OCI-LY1 (cell line): ENCODE results near the gene SNX8.

ENCODE experiments used
- H2AFZ ChIP-seq: fragments of 200-600 bp; sonication (generic), shearing (Covaris generic); 2 replicates; pipeline ENCODE4 v1.6.0; 2014; ENCODE audit warnings: antibody characterized with exemption, mild to moderate bottlenecking, low read length
- H3F3A ChIP-seq: fragments of 200-600 bp; sonication (generic), shearing (Covaris generic); 2 replicates; pipeline ENCODE4 v1.6.0; 2014; ENCODE audit warnings: mild to moderate bottlenecking, antibody characterized with exemption, low read length, moderate library complexity; ENCODE audit not compliant: insufficient read depth
- H3K27ac ChIP-seq: fragments of 200-600 bp; sonication (generic); 2 replicates; pipeline ENCODE4 v1.5.1; 2014; ENCODE audit warnings: low read length, mixed run types, mild to moderate bottlenecking, low read depth; ENCODE audit not compliant: poor library complexity, severe bottlenecking
- H3K27me3 ChIP-seq: fragments of 200-600 bp; sonication (generic); 2 replicates; pipeline ENCODE4 v1.6.0; 2014; ENCODE audit warnings: antibody characterized with exemption, mild to moderate bottlenecking, low read length, moderate library complexity; ENCODE audit not compliant: insufficient read depth
- H3K36me3 ChIP-seq: fragments of 200-600 bp; sonication (generic); 2 replicates; pipeline ENCODE4 v1.6.1; 2014; ENCODE audit warnings: mild to moderate bottlenecking, antibody characterized with exemption, low read length, moderate library complexity, mixed read lengths; ENCODE audit not compliant: insufficient read depth
- H3K4me1 ChIP-seq: fragments of 200-600 bp; sonication (generic); 2 replicates; pipeline ENCODE4 v1.5.1; 2014; ENCODE audit warnings: mild to moderate bottlenecking, low read length, moderate library complexity; ENCODE audit not compliant: insufficient read depth, severe bottlenecking
- H3K4me2 ChIP-seq: fragments of 200-600 bp; sonication (generic), shearing (Covaris generic); 2 replicates; pipeline ENCODE4 v1.6.1; 2014; ENCODE audit warnings: low read length
- H3K4me3 ChIP-seq: fragments of 200-600 bp; sonication (generic); 2 replicates; pipeline ENCODE4 v1.5.1; 2014; ENCODE audit warnings: low read length, low read depth, mild to moderate bottlenecking, mixed read lengths; ENCODE audit not compliant: poor library complexity, severe bottlenecking
- H3K79me2 ChIP-seq: fragments of 200-600 bp; shearing (Covaris generic); 2 replicates; pipeline ENCODE4 v1.6.1; 2016; ENCODE audit warnings: mixed run types, low read length, mixed read lengths; ENCODE audit not compliant: insufficient read depth
- H3K9ac ChIP-seq: fragments of 200-600 bp; sonication (generic), shearing (Covaris generic); 2 replicates; pipeline ENCODE4 v1.6.1; 2014; ENCODE audit warnings: mild to moderate bottlenecking, low read length, mixed read lengths
- H3K9me2 ChIP-seq: fragments of 200-600 bp; sonication (generic), shearing (Covaris generic); 2 replicates; pipeline ENCODE4 v1.6.1; 2014; ENCODE audit warnings: low read depth, mild to moderate bottlenecking, low read length, mixed read lengths
- H3K9me3 ChIP-seq: fragments of 200-600 bp; shearing (Covaris generic); 2 replicates; pipeline ENCODE4 v1.6.1; 2014; ENCODE audit warnings: low read length, mixed read lengths
- H4K20me1 ChIP-seq: fragments of 200-600 bp; sonication (generic), shearing (Covaris generic); 2 replicates; pipeline ENCODE4 v1.6.0; 2016; ENCODE audit warnings: mild to moderate bottlenecking, low read length; ENCODE audit not compliant: insufficient read depth
- EZH2 ChIP-seq: fragments of 200-600 bp; sonication (generic), shearing (Covaris generic); IDR thresholded peaks from 2 replicates; pipeline ENCODE4 v1.8.0; 2017; ENCODE audit warnings: borderline replicate concordance, mixed run types, mild to moderate bottlenecking, antibody characterized with exemption, low read length, moderate library complexity, mixed read lengths
- TF ChIP-seq, protein P1 (sequence below): fragments of 200-600 bp; sonication (generic), shearing (Covaris generic); IDR thresholded peaks from 2 replicates; pipeline ENCODE4 v1.5.1; 2017; ENCODE audit warnings: mild to moderate bottlenecking, antibody characterized with exemption, low read length, moderate library complexity, mixed read lengths

Gene SNX8

DNA sequence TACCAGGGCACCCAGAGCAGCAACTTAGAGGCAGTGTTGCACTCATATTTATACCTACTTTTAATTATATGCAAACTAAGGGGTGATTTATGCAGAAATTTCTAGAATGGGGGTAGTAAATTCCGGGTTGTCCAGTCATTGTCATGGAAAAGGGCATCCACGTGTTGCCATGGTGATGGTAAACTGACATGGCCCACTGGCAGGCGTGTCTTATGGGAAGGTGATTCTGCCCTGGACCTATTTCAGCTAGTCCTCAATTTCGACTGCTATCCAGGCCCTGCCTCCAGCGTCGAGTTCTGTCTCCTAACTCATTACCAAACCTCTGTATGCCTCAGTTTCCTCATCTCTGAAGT, 12.8 kb downstream of the SNX8 start:
- H3K9me2 ChIP-seq: no peaks in the 10 kb centered on the region
- H3K79me2 ChIP-seq: no peaks in the 10 kb centered on the region
- H3K4me1 ChIP-seq: peaks cover 12% of the 10 kb centered on the region
- H3K27me3 ChIP-seq: no peaks in the 10 kb centered on the region
- H4K20me1 ChIP-seq: no peaks in the 10 kb centered on the region
- no peak overlapping the region for H3K9ac ChIP-seq
- no peak overlapping the region for H3K27ac ChIP-seq
- H3K4me2 ChIP-seq: no peak overlapping the region
- TF ChIP-seq EZH2: no peak
- TF ChIP-seq, protein P1, sequence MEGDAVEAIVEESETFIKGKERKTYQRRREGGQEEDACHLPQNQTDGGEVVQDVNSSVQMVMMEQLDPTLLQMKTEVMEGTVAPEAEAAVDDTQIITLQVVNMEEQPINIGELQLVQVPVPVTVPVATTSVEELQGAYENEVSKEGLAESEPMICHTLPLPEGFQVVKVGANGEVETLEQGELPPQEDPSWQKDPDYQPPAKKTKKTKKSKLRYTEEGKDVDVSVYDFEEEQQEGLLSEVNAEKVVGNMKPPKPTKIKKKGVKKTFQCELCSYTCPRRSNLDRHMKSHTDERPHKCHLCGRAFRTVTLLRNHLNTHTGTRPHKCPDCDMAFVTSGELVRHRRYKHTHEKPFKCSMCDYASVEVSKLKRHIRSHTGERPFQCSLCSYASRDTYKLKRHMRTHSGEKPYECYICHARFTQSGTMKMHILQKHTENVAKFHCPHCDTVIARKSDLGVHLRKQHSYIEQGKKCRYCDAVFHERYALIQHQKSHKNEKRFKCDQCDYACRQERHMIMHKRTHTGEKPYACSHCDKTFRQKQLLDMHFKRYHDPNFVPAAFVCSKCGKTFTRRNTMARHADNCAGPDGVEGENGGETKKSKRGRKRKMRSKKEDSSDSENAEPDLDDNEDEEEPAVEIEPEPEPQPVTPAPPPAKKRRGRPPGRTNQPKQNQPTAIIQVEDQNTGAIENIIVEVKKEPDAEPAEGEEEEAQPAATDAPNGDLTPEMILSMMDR: no peak
- H2AFZ ChIP-seq: no peak overlapping the region
- H3F3A ChIP-seq: no peaks in the 10 kb centered on the region
- H3K36me3 ChIP-seq: no peaks in the 10 kb centered on the region; the same call in 1 of the 2 replicates
- no peak overlapping the region for H3K4me3 ChIP-seq
- no peaks in the 10 kb centered on the region for H3K9me3 ChIP-seq

DNA sequence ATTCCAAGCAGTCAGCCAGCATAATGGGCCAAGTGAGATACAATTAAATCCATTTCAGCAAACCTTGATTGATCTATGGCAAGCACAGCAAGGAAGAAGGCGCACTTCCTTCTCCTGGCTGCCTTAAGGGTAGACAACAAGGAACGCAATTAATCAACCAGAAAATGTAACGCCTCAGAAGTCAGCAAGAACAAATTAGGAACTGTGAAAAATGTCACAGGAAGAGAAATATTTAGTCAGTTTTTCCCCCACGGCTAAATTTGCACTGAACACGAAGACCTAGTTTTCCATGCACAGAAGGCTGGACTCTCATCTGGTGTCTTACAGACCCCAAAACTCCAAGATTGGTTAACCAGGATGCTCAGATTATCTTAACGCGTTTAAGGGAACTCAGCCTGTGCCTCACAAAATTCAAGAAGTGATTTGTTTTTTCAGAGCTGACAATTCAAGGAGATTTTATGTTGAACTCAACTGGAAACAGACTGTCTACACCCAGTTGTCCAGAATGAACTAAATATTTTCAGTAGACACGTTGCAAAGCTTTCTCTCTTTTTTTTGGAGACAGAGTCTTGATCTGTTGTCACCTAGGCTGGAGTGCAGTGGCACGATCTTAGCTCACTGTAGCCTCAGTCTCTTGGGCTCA, 14.2 kb downstream of the SNX8 start:
- H3K27me3 ChIP-seq: no peaks in the 10 kb centered on the region; the same call in 1 of the 2 replicates
- no peaks in the 10 kb centered on the region for H3K79me2 ChIP-seq
- H3F3A ChIP-seq: no peaks in the 10 kb centered on the region
- no peak overlapping the region for H2AFZ ChIP-seq
- TF ChIP-seq EZH2: no peak
- TF ChIP-seq, protein P1: no peak
- H3K4me1 ChIP-seq: peaks cover 12% of the 10 kb centered on the region
- H3K27ac ChIP-seq: no peak overlapping the region
- H3K9me3 ChIP-seq: no peaks in the 10 kb centered on the region
- H3K9ac ChIP-seq: no peak overlapping the region
- no peaks in the 10 kb centered on the region for H4K20me1 ChIP-seq
- no peak overlapping the region for H3K4me3 ChIP-seq
- H3K9me2 ChIP-seq: no peaks in the 10 kb centered on the region
- no peak overlapping the region for H3K4me2 ChIP-seq
- no peaks in the 10 kb centered on the region; the same call in 1 of the 2 replicates for H3K36me3 ChIP-seq

DNA sequence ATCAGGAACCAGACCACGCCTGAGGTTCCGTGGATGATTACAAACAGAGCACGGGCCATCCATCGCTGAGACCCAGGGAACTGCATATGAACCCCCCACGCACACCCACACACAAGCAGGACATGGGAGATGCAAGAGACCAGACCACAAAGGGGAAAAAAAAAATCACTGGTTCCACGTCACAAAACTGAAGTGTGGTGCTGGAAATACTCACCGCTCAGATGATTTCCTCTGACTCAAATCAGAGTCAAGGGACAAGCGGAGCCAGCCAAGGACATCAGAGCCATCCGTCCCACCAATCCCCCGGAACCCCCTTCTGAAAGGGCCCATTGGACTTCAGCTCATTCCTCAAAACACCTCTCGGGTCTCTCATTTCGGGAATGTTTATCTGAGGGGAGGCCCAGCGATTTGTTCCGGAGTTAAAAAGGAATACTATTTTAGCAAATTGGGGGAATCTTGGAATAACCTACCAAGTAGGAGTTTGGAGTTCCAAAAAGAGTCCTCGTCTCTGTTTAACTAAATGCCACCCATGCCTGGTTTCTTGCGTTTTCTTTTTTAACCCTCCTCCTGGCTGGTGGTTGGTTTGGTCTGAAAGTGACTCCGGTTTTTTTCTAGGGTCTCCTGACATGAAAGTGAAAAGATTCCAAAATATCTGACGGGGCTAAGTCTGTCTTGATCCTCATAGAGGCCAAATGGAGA, 15.0 kb downstream of the SNX8 start:
- H3F3A ChIP-seq: no peaks in the 10 kb centered on the region
- TF ChIP-seq, protein P1: no peak
- TF ChIP-seq EZH2: no peak
- H3K4me1 ChIP-seq: peaks cover 12% of the 10 kb centered on the region
- H3K36me3 ChIP-seq: no peaks in the 10 kb centered on the region; the same call in 1 of the 2 replicates
- H3K27ac ChIP-seq: no peak overlapping the region
- no peak overlapping the region for H3K9ac ChIP-seq
- H3K79me2 ChIP-seq: no peaks in the 10 kb centered on the region
- no peak overlapping the region for H2AFZ ChIP-seq
- no peaks in the 10 kb centered on the region for H4K20me1 ChIP-seq
- H3K27me3 ChIP-seq: no peaks in the 10 kb centered on the region; the same call in 1 of the 2 replicates
- no peak overlapping the region for H3K4me2 ChIP-seq
- H3K9me2 ChIP-seq: no peaks in the 10 kb centered on the region
- H3K4me3 ChIP-seq: no peak overlapping the region
- no peaks in the 10 kb centered on the region for H3K9me3 ChIP-seq
